GM18867 (cell line): ENCODE data around the gene CLP1.
"Not testable (repeated sequence)": the region's sequence is repeated elsewhere in the genome, so short reads cannot be mapped to it uniquely, and the experiment has no call there.

Source experiments
- ATAC-seq: cut with Tn5 transposase; IDR thresholded peaks from one replicate; pipeline ENCODE4 v1.9.1; 2021; ENCODE audit warnings: mild to moderate bottlenecking, moderate library complexity; ENCODE audit not compliant: unreplicated experiment

The CLP1 gene

GRCh38 chr11:57659669-57660068 is 2.1 kb downstream of the CLP1 start:
- ATAC-seq, result no peak

GRCh38 chr11:57662893-57663292 is 5.3 kb downstream of the CLP1 start:
- no peak for ATAC-seq

GRCh38 chr11:57663975-57664374 is 6.4 kb downstream of the CLP1 start:
- no peak for ATAC-seq

GRCh38 chr11:57667117-57667735 is 9.7 kb downstream of the CLP1 start:
- peak; percentile 68 for ATAC-seq

GRCh38 chr11:57667736-57668433 is 10.3 kb downstream of the CLP1 start, which contains the start of gene ZDHHC5:
TSS of gene ZDHHC5 (plus strand) at chr11:57668114. CDS start at chr11:57673091, 4,977 bp downstream.
- ATAC-seq, result peak; percentile 79

GRCh38 chr11:57668434-57668782 is 10.8 kb downstream of the CLP1 start:
- ATAC-seq, result peak; percentile 15

GRCh38 chr11:57674251-57674650 is 16.7 kb downstream of the CLP1 start:
- ATAC-seq, result no peak

GRCh38 chr11:57675176-57675941 is 17.8 kb downstream of the CLP1 start:
- ATAC-seq, result no peak

GRCh38 chr11:57679396-57679795 is 21.8 kb downstream of the CLP1 start:
- ATAC-seq, result no peak

- ATAC-seq, result peak; percentile 23
Measured at GRCh38 chr11:57680552-57680874, 23.0 kb downstream of the CLP1 start.

GRCh38 chr11:57681168-57681567 is 23.6 kb downstream of the CLP1 start:
- no peak for ATAC-seq

GRCh38 chr11:57690474-57690873 is 32.9 kb downstream of the CLP1 start:
- ATAC-seq, result not testable (repeated sequence)

- no peak for ATAC-seq
Measured at GRCh38 chr11:57698843-57699365, 41.3 kb downstream of the CLP1 start.

- no peak for ATAC-seq
Measured at GRCh38 chr11:57699813-57700212, 42.3 kb downstream of the CLP1 start.

GRCh38 chr11:57700425-57700824 is 42.9 kb downstream of the CLP1 start:
- ATAC-seq, result no peak

GRCh38 chr11:57703341-57703740 is 45.8 kb downstream of the CLP1 start:
- ATAC-seq, result no peak

GRCh38 chr11:57704932-57705331 is 47.4 kb downstream of the CLP1 start:
- ATAC-seq, result no peak

- ATAC-seq, result not testable (repeated sequence)
Measured at GRCh38 chr11:57705432-57705831, 47.9 kb downstream of the CLP1 start.

GRCh38 chr11:57709802-57710367 is 52.3 kb downstream of the CLP1 start:
- no peak for ATAC-seq
